Head of caudate nucleus (tissue), 42 donors: ENCODE data around the gene IL1A.

ENCODE experiments used
- DNase-seq, 42 donors: peaks; one replicate each; pipeline versions ENCODE4 v3.0.0 to v3.0.0-alpha.2; 2020 to 2021; ENCODE audit warnings: mixed read lengths in 7 of 42
- intact Hi-C: fragments of 100-400 bp; cut with DNase I; formaldehyde crosslinking; loops from one replicate; pipeline ENCODE4 v1.15.0; 2022

IL1A gene

GRCh38 chr2:112737542-112738232, 46.6 kb downstream of the IL1A start:
- no peak for DNase-seq
- intact Hi-C loops: no loop called here

GRCh38 chr2:112733871-112734270, 50.4 kb downstream of the IL1A start:
- intact Hi-C loops: no loop called here
- no peak for DNase-seq

- intact Hi-C loops: no loop called here
- DNase-seq: no peak
Observed at GRCh38 chr2:112733456-112733855, 50.8 kb downstream of the IL1A start.

- no peak for DNase-seq
- intact Hi-C loops: no loop called here
Observed at GRCh38 chr2:112731479-112731878, 52.8 kb downstream of the IL1A start.

GRCh38 chr2:112730791-112731190, 53.5 kb downstream of the IL1A start:
- intact Hi-C loops: no loop called here
- DNase-seq: no peak

- intact Hi-C loops: no loop called here
- DNase-seq: peak in 1 of 42 donors; percentile 28
Observed at GRCh38 chr2:112730216-112730615, 54.1 kb downstream of the IL1A start.

- peak in 1 of 42 donors; percentile 28 for DNase-seq
- intact Hi-C loops: loop anchor here (5.0 to 10.0 kb wide), 2 partner anchors 81 to 104 kb away; partner anchors contain the start of gene SLC20A1
Observed at GRCh38 chr2:112728378-112729175, 55.7 kb downstream of the IL1A start.

- DNase-seq: no peak
- intact Hi-C loops: loop anchor here (5.0 to 10.0 kb wide), 2 partner anchors 81 to 103 kb away; partner anchors contain the start of gene SLC20A1
Observed at GRCh38 chr2:112728029-112728362, 56.3 kb downstream of the IL1A start.

GRCh38 chr2:112727276-112728028, 56.8 kb downstream of the IL1A start:
- peak in 1 of 42 donors; percentile 31 for DNase-seq
- intact Hi-C loops: loop anchor here (5.0 to 10.0 kb wide), 2 partner anchors 80 to 103 kb away; partner anchors contain the start of gene SLC20A1

- intact Hi-C loops: loop anchor here (5.0 to 10.0 kb wide), 2 partner anchors 79 to 102 kb away; partner anchors contain the start of gene SLC20A1
- DNase-seq: peak; percentile 84 to 95 (median 91)
Observed at GRCh38 chr2:112726487-112727190, 57.7 kb downstream of the IL1A start.

GRCh38 chr2:112725545-112726457, 58.5 kb downstream of the IL1A start:
- peak in 1 of 42 donors; percentile 31 for DNase-seq
- intact Hi-C loops: loop anchor here (5.0 to 10.0 kb wide), 2 partner anchors 78 to 101 kb away; partner anchors contain the start of gene SLC20A1

GRCh38 chr2:112724591-112725525, 59.4 kb downstream of the IL1A start:
- peak in 1 of 42 donors; percentile 28 for DNase-seq
- intact Hi-C loops: loop anchor here (5.0 to 10.0 kb wide), 3 partner anchors 78 to 138 kb away; partner anchors contain the start of gene SLC20A1

- peak in 1 of 42 donors; percentile 27 for DNase-seq
- intact Hi-C loops: loop anchor here (5.0 to 10.0 kb wide), 2 partner anchors 99 to 137 kb away; no protein-coding TSS in a partner anchor
Observed at GRCh38 chr2:112723995-112724394, 60.3 kb downstream of the IL1A start.
